Measurements from ENCODE around the gene DDX5. TPM values are rescaled to one million over a fixed set of nuclear protein-coding genes. Genes with fewer than 3 reads are reported as not detected.

Gene DDX5
- total and polyA plus RNA-seq, 2 of the 13 experiments (the other 11 are each of a cell fraction or from before 2014, with no cell fraction given) = 503 to 684 TPM

DNA sequence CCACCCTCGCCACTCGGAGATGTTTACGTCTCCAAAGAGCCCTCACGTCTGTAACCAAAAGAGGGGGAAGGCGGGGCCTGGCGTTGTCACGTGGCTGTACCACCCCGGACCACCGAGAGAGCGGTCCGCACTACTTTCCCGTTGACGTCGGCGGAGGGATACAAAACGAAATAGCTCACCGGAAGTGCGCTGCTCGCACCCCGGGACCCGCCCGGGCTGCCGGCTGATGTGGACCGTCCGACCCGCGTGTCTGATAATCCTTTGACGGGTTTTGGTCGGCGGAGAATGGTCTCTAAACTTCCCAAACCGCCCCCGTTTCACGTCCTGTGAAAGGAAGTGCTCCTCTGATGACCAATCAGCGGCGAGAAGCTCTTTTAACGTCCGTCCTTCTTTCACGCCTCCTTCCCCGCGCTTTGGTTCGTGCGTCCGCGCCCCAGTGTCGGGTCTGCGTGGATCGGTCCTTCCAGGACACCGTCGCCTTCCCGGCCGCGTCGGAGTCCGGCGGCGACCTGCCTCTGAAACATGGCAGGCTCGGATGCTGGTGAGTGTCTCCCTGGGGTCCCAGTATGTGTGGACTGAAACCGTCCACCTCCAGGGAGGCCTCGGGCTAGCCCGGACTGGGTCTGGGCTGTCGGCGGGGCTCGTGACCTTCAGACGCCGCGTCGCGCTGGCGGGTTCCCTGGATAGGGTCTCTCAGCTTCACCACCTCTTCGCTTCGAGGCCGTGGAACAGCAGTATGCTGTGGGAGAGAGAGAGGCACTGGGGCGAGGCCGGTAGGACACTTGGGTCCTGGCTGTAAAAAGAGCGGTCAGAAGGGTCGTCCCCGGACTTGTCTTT lies 705 bp upstream of the DDX5 start, which contains the start of gene CEP95 (continued):
- peak; percentile 96 for TF ChIP-seq ZNF878 (CRISPR knock-in tag; IDR thresholded peaks at IDR 0.05)
- TF ChIP-seq ZFP1 (CRISPR knock-in tag; IDR thresholded peaks at IDR 0.05) = peak; percentile 48; the same call in 1 of the 2 replicates
- peak; percentile 98 for TF ChIP-seq SALL2 (CRISPR knock-in tag; IDR thresholded peaks at IDR 0.05)
- TF ChIP-seq ZNF703 (CRISPR knock-in tag; IDR thresholded peaks at IDR 0.05; ENCODE audit: borderline replicate concordance) = 0 out of 2 replicates have a peak, but pooled peaks have one; percentile 18
- TF ChIP-seq, protein P1, sequence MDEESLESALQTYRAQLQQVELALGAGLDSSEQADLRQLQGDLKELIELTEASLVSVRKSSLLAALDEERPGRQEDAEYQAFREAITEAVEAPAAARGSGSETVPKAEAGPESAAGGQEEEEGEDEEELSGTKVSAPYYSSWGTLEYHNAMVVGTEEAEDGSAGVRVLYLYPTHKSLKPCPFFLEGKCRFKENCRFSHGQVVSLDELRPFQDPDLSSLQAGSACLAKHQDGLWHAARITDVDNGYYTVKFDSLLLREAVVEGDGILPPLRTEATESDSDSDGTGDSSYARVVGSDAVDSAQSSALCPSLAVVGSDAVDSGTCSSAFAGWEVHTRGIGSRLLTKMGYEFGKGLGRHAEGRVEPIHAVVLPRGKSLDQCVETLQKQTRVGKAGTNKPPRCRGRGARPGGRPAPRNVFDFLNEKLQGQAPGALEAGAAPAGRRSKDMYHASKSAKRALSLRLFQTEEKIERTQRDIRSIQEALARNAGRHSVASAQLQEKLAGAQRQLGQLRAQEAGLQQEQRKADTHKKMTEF (CRISPR knock-in tag; IDR thresholded peaks at IDR 0.05) = peak; percentile 95
- TF ChIP-seq FLYWCH1 (CRISPR knock-in tag; IDR thresholded peaks at IDR 0.05) = no peak
- TF ChIP-seq NR1H2 (CRISPR knock-in tag; IDR thresholded peaks at IDR 0.05; ENCODE audit: borderline replicate concordance, low read depth) = peak; percentile 89; the same call in 1 of the 2 replicates
- TF ChIP-seq GZF1 (CRISPR knock-in tag; IDR thresholded peaks at IDR 0.05) = peak; percentile 65; the same call in 1 of the 2 replicates
- TF ChIP-seq TARDBP (CRISPR knock-in tag; IDR thresholded peaks at IDR 0.05) = no peak
- peak; percentile 98 for TF ChIP-seq BRD4 (CRISPR knock-in tag; IDR thresholded peaks at IDR 0.05)
- peak; percentile 29; the same call in 1 of the 2 replicates for TF ChIP-seq ONECUT2 (CRISPR knock-in tag; IDR thresholded peaks at IDR 0.05)
- TF ChIP-seq NFIC (IDR thresholded peaks at IDR 0.05; ENCODE audit: low read length) = no peak
- peak; percentile 16; the same call in 1 of the 2 replicates for TF ChIP-seq FIP1L1 (IDR thresholded peaks at IDR 0.05; ENCODE audit: borderline replicate concordance, insufficient read depth, low read depth, low read length)
- no peak for TF ChIP-seq KLF11 (CRISPR knock-in tag; IDR thresholded peaks at IDR 0.05)
- peak; percentile 44 for TF ChIP-seq RFXAP (CRISPR knock-in tag; IDR thresholded peaks at IDR 0.05; ENCODE audit: borderline replicate concordance)
- TF ChIP-seq JUNB (CRISPR knock-in tag; IDR thresholded peaks at IDR 0.05; ENCODE audit: borderline replicate concordance) = no peak
- peak; percentile 65 for TF ChIP-seq BORCS8-MEF2B (CRISPR knock-in tag; IDR thresholded peaks at IDR 0.05)
- no peak for TF ChIP-seq SMYD3 (CRISPR knock-in tag; IDR thresholded peaks at IDR 0.05)
- TF ChIP-seq HHEX (CRISPR knock-in tag; IDR thresholded peaks at IDR 0.05) = no peak
- peak; percentile 91 for TF ChIP-seq ZSCAN21 (CRISPR knock-in tag; IDR thresholded peaks at IDR 0.05; ENCODE audit: borderline replicate concordance)
- peak; percentile 88 for TF ChIP-seq ZBTB7B (CRISPR knock-in tag; IDR thresholded peaks at IDR 0.05)
- TF ChIP-seq ARNTL (CRISPR knock-in tag; IDR thresholded peaks at IDR 0.05) = peak; percentile 99
- peak; percentile 76 for TF ChIP-seq GABPA (IDR thresholded peaks at IDR 0.05; ENCODE audit: low read depth, low read length)
- TF ChIP-seq GABPA (CRISPR knock-in tag; IDR thresholded peaks at IDR 0.05; ENCODE audit: low read depth) = peak; percentile 94
- TF ChIP-seq RFX3 (CRISPR knock-in tag; IDR thresholded peaks at IDR 0.05) = no peak
- TF ChIP-seq TCF7L2 (IDR thresholded peaks at IDR 0.05; ENCODE audit: low read depth, low read length) = no peak
- no peak for TF ChIP-seq MAFF (IDR thresholded peaks at IDR 0.05; ENCODE audit: low read depth, low read length)
- TF ChIP-seq ZNF484 (CRISPR knock-in tag; IDR thresholded peaks at IDR 0.05; ENCODE audit: borderline replicate concordance, low read depth) = no peak
- 0 out of 2 replicates have a peak, but pooled peaks have one; percentile 68 for TF ChIP-seq ZNF136 (CRISPR knock-in tag; IDR thresholded peaks at IDR 0.05; ENCODE audit: low read depth)
- TF ChIP-seq, protein P2, sequence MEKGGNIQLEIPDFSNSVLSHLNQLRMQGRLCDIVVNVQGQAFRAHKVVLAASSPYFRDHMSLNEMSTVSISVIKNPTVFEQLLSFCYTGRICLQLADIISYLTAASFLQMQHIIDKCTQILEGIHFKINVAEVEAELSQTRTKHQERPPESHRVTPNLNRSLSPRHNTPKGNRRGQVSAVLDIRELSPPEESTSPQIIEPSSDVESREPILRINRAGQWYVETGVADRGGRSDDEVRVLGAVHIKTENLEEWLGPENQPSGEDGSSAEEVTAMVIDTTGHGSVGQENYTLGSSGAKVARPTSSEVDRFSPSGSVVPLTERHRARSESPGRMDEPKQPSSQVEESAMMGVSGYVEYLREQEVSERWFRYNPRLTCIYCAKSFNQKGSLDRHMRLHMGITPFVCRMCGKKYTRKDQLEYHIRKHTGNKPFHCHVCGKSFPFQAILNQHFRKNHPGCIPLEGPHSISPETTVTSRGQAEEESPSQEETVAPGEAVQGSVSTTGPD (CRISPR knock-in tag; IDR thresholded peaks at IDR 0.05) = no peak

Measured in HepG2 (cell line).